Hematopoietic multipotent progenitor cell treated with erythropoietin and hydrocortisone succinate and interleukin-3 and kit ligand, for 17 days (in vitro differentiated cells): ENCODE data around the gene GPR12.
"Not testable (repeated sequence)": the region's sequence is repeated elsewhere in the genome, so short reads cannot be mapped to it uniquely, and the experiment has no call there.

Source experiments
- DNase-seq: peaks from one replicate; pipeline ENCODE4 v3.0.0-alpha.2; 2015; ENCODE audit warnings: low spot score

GPR12 gene

GRCh38 chr13:26747706-26748105 is 12.9 kb downstream of the GPR12 start:
- DNase-seq: no peak

DNA sequence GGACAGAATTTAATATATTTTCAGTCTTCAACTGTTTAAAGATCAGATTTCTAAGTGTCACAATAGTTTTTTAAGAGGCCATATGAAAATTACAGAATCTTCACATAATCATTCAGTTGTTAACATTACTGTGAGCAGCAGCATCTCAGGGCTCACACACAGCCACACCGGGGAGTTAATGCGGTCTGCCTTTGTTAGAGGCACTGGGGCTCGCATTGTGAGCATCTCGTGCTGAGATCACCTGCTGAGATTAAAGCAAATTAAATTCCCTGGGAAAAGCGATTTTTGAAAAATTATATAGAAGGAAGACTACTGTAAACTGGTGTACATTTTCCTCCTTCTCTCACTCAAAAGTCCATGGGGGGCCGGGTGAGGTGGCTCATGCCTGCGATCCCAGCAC is 16.6 kb downstream of the GPR12 start:
- DNase-seq: no peak

DNA sequence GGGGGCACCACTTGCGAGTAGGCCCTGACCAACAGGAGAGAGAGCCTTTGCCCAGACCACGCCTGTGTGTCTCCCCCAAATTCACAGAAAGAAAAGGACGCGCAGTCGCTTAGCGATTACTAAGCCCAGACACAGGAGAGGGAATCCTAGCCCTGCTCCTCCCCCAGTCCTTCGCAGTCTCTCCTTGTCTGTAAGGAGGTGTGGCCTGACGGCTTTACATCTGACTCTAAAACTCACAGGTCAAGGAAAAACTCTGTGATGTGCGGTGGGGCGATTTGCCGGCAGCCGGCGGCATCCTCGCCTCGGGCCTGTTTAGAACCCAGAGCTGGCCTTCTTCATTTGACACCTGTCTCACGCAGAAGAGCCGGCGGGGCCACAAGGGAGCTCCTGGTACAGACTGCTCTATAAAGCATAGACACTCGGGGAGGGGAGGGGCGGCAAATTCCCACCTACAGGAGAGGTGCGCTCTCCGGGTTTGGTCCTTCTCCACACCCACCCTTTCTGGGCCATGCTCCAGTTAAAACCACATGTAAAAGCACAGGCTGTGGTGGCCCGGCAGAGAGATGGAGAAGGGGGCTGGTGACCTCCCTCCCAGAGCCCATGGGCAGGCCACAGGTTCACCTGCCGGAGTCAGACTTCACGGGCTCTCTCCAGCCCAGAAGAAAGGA is 17.8 kb downstream of the GPR12 start:
- DNase-seq: no peak

GRCh38 chr13:26735677-26736076 is 24.9 kb downstream of the GPR12 start:
- DNase-seq: no peak

DNA sequence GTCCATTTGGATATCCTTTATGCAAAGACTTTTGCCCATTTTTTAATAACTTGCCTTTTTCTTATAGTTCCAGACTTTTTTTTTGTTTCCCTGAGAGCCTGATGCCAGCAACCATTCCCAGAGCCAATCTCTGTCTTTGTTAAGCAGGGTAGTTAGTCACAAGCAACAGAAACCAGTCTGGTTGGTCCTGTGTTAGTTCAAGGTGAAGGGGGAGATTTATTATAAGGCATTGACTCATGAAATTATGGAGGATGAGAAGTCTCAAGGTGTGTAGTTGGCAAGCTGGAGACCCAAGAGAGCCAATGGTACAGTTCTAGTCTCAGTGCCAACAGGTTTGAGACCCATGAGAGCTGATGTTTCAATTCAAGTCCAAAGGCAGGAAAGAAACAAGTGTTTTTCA is 33.0 kb downstream of the GPR12 start:
- no peak for DNase-seq

- DNase-seq: no peak
Observed at GRCh38 chr13:26727122-26727521, 33.5 kb downstream of the GPR12 start.

GRCh38 chr13:26726684-26727083 is 33.9 kb downstream of the GPR12 start:
- DNase-seq: no peak

- DNase-seq: not testable (repeated sequence)
Observed at GRCh38 chr13:26723620-26724019, 37.0 kb downstream of the GPR12 start.

GRCh38 chr13:26722321-26722720 is 38.3 kb downstream of the GPR12 start:
- no peak for DNase-seq

- DNase-seq: no peak
Observed at GRCh38 chr13:26721251-26722121, 39.1 kb downstream of the GPR12 start.

GRCh38 chr13:26719356-26719945 is 41.1 kb downstream of the GPR12 start:
- peak; percentile 7 for DNase-seq

GRCh38 chr13:26718872-26719271 is 41.7 kb downstream of the GPR12 start:
- DNase-seq: no peak

GRCh38 chr13:26718146-26718545 is 42.4 kb downstream of the GPR12 start:
- DNase-seq: no peak

- DNase-seq: no peak
Observed at GRCh38 chr13:26716984-26717383, 43.6 kb downstream of the GPR12 start.

DNA sequence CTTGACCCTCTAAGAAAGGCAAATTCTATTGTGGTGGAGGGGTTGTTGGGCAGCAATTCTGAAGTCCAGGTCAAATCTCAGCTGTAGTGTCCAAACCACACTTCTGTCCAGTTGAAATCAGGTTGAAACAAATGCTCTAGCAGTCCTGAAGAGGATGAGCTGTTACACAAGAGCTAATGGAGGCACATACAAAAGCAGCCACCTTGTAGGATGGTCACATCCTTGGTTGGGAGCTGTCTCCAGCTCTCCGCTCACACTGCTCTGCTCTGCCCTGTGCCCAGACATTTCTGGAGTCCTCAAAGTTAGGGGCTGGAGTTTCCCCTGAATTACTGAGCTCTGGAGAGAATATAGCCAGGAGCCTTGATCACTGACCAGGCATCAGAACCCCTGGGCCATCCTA is 47.2 kb downstream of the GPR12 start:
- DNase-seq: no peak

DNA sequence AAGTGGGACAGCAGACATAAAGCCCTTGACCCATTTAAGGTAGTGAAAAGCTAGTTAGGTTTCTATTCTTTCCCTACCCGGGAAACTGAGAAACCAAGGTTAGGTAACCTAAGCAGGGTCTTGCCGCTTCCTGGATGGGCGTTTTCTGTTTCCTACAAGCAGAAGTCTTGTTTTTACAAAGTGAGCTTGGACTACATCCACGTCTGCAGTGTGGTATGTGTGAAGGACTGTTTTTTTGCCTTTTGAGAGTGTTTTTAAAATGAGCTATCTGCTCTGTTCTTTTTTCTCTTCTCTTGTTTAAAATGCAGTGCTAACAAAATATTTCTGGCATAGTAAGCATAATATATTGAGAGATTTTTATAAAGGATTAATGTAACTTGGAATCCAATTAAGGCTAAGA is 49.4 kb downstream of the GPR12 start:
- DNase-seq: no peak

DNA sequence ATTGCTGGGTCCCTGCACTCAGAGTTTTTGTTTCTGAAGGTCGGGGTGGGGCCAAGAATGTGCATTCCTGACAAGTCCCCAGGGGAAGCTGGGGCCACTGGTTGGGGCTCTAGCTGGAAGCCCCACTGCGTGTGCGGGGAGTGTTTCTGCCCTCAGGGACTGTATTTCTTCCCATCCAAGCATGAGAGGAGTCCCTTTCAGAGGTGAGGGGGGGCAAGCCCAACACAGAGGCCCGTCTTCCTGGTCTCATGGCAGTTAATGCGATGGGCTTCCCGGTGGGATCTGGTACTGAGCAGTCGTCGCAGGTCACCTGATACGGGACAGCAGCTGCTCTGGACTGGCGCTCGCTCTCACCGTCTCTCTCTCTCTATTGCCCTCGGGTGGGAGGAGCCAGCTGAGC is 50.4 kb downstream of the GPR12 start:
- DNase-seq: no peak

- DNase-seq: no peak
Observed at GRCh38 chr13:26709461-26709860, 51.1 kb downstream of the GPR12 start.

DNA sequence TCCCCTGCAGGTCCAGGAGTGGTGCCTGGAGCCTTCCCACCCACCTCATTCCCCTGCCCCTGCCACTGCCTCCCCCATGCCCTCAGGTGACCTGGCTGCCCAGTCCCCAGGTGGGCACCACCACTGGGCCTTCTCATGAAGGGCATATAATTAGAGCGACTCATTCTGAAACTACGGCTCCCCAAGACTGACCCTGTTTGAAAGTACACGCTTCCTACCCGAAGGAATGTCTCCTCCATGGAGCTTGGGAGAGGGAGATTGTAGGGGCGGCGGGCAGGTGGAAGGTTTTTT is 52.6 kb downstream of the GPR12 start:
- DNase-seq: no peak

GRCh38 chr13:26707122-26708006 is 53.2 kb downstream of the GPR12 start:
- peak; percentile 12 for DNase-seq

- DNase-seq: no peak
Observed at GRCh38 chr13:26706381-26706780, 54.2 kb downstream of the GPR12 start.

DNA sequence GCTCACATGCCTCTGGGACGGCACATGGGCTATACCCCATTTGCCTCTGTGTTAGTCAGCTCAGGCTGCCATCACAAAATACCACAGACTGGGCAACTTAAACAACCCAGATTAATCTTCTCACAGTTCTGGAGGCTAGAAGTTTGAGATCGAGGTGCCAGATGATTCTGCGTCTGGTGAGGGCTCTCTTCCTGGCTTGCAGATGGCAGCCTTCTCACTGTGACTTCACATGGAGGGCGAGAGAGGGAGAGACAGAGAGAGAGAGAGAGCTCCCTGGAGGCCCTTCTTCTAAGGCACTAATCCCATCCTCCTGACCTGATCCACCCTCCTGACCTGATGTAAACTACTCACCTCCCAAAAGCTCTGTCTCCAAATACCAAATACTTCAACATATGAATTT is 55.0 kb downstream of the GPR12 start:
- no peak for DNase-seq
